Smooth muscle cell of the coronary artery (primary cell): ENCODE measurements around the gene ZNF197. TPM values are rescaled to one million over a fixed set of nuclear protein-coding genes. Genes with fewer than 3 reads are reported as not detected.

ENCODE experiments used
- total RNA-seq: library from RNA; depleted of rRNA; stranded (reverse); fragments of >200 nt; gene quantifications from 2 replicates; pipeline ENCODE4 v1.2.3, GENCODE V29; 2014; ENCODE audit warnings: low replicate concordance

ZNF197 gene
- total RNA-seq: 8.4 and 15.8 TPM in 2 replicates

GRCh38 chr3:44624749-44625480 lies at the start of gene ZNF197:
TSS of gene ZNF197 (plus strand) at chr3:44625036. CDS start at chr3:44629155, 4,119 bp downstream.

GRCh38 chr3:44584646-44585501 lies 40.0 kb upstream of the ZNF197 start, which contains the start of gene ZNF660:
TSS of gene ZNF660 (plus strand) at chr3:44584964. CDS start at chr3:44594194, 9,230 bp downstream.

GRCh38 chr3:44648564-44649229 lies 23.9 kb downstream of the ZNF197 start, which contains the start of gene ZNF35:
TSS of gene ZNF35 (plus strand) at chr3:44648732. CDS start at chr3:44651068, 2,336 bp downstream.

Other genes with a start within 250 kb of the ZNF197 start
- gene ZNF445, start 147.4 kb upstream of the ZNF197 start, total RNA-seq: 6.9 and 9.1 TPM in 2 replicates
- gene ZKSCAN7, start 69.8 kb upstream of the ZNF197 start, total RNA-seq: 4.6 and 8.3 TPM in 2 replicates
- 0.59 and 1.9 TPM in 2 replicates for gene ZNF660, start 40.1 kb upstream of the ZNF197 start, total RNA-seq
- 3.4 and 10.6 TPM in 2 replicates for gene ZNF35, start 23.7 kb downstream of the ZNF197 start, total RNA-seq
- 3.0 and 3.9 TPM in 2 replicates for gene ZNF502, start 87.6 kb downstream of the ZNF197 start, total RNA-seq
- 3.8 and 5.5 TPM in 2 replicates for gene ZNF501, start 104.6 kb downstream of the ZNF197 start, total RNA-seq
- gene KIAA1143, start 136.6 kb downstream of the ZNF197 start, total RNA-seq: 9.4 and 14.4 TPM in 2 replicates
- 0.70 and 3.5 TPM in 2 replicates for gene KIF15, start 136.8 kb downstream of the ZNF197 start, total RNA-seq
- gene TMEM42, start 236.9 kb downstream of the ZNF197 start, total RNA-seq: 13.8 and 19.5 TPM in 2 replicates
- gene TGM4, start 249.6 kb downstream of the ZNF197 start, total RNA-seq: 0.15 TPM in 1 of 2 replicates, not detected in the other